Neutrophil (primary cell): ENCODE results near the gene CNOT11.
"Not testable (repeated sequence)": the region's sequence is repeated elsewhere in the genome, so short reads cannot be mapped to it uniquely, and the experiment has no call there.

Experiments used
- H3K27ac ChIP-seq: fragments of 200-600 bp; sonication (generic); 2 replicates; pipeline ENCODE4 v1.5.1; 2016; ENCODE audit warnings: mild to moderate bottlenecking, moderate library complexity
- H3K27me3 ChIP-seq: fragments of 200-600 bp; sonication (generic); 2 replicates; pipeline ENCODE4 v1.6.0; 2016; ENCODE audit warnings: mild to moderate bottlenecking
- H3K36me3 ChIP-seq: fragments of 200-600 bp; sonication (generic); 2 replicates; pipeline ENCODE4 v1.5.1; 2017
- H3K4me1 ChIP-seq, 2 experiments: fragments of 200-600 bp in 1 of 2; sonication (generic) in 1 of 2; 1 replicate in 1 of 2; 2 replicates in 1 of 2; pipeline versions ENCODE4 v1.5.1 to v1.6.1; 2013 to 2016; ENCODE audit warnings: low read depth in 1 of 2, low read length in 1 of 2, mild to moderate bottlenecking in 1 of 2, moderate library complexity in 1 of 2; ENCODE audit not compliant: control insufficient read depth in 1 of 2, insufficient read depth in 1 of 2
- H3K4me3 ChIP-seq, 2 experiments: fragments of 200-600 bp in 1 of 2; sonication (generic) in 1 of 2; 1 replicate in 1 of 2; 2 replicates in 1 of 2; pipeline ENCODE4 v1.5.1; 2013 to 2016; ENCODE audit warnings: low read depth in 1 of 2, low read length in 1 of 2, mild to moderate bottlenecking in 1 of 2, moderate library complexity in 1 of 2
- H3K9me3 ChIP-seq: fragments of 200-600 bp; sonication (generic); 2 replicates; pipeline ENCODE4 v1.5.1; 2016
- TF ChIP-seq, protein P1 (sequence below): fragments of 200-600 bp; sonication (generic); IDR thresholded peaks from 2 replicates; pipeline ENCODE4 v1.5.1; 2016; ENCODE audit warnings: antibody characterized with exemption

CNOT11 gene

GRCh38 chr2:101307950-101308431, 55.3 kb downstream of the CNOT11 start:
- no peaks in the 10 kb centered on the region for H3K9me3 ChIP-seq
- H3K36me3 ChIP-seq = peaks cover 34% of the 10 kb centered on the region
- TF ChIP-seq, protein P1, sequence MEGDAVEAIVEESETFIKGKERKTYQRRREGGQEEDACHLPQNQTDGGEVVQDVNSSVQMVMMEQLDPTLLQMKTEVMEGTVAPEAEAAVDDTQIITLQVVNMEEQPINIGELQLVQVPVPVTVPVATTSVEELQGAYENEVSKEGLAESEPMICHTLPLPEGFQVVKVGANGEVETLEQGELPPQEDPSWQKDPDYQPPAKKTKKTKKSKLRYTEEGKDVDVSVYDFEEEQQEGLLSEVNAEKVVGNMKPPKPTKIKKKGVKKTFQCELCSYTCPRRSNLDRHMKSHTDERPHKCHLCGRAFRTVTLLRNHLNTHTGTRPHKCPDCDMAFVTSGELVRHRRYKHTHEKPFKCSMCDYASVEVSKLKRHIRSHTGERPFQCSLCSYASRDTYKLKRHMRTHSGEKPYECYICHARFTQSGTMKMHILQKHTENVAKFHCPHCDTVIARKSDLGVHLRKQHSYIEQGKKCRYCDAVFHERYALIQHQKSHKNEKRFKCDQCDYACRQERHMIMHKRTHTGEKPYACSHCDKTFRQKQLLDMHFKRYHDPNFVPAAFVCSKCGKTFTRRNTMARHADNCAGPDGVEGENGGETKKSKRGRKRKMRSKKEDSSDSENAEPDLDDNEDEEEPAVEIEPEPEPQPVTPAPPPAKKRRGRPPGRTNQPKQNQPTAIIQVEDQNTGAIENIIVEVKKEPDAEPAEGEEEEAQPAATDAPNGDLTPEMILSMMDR = no peak
- no peaks in the 10 kb centered on the region for H3K27me3 ChIP-seq
- peaks cover 78 to 80% of the 10 kb centered on the region in 2 experiments for H3K4me1 ChIP-seq
- peak overlapping the region; percentile 100 for H3K27ac ChIP-seq
- H3K4me3 ChIP-seq = peak overlapping the region; percentile 99 to 100

- H3K27ac ChIP-seq = peak within 1 kb of the TSS; percentile 100
- H3K27me3 ChIP-seq = no peaks in the 10 kb centered on the region
- H3K36me3 ChIP-seq = peaks cover 28% of the 10 kb centered on the region
- TF ChIP-seq, protein P1 = peak; percentile 92
- no peaks in the 10 kb centered on the region for H3K9me3 ChIP-seq
- H3K4me3 ChIP-seq = peak within 1 kb of the TSS; percentile 99 to 100
- peaks cover 74 to 75% of the 10 kb centered on the region in 2 experiments for H3K4me1 ChIP-seq
Observed at GRCh38 chr2:101308432-101309210, 55.9 kb downstream of the CNOT11 start, which contains the start of gene RNF149. TSS of gene RNF149 (minus strand) at chr2:101308701. CDS start at chr2:101308588, 113 bp downstream.

DNA sequence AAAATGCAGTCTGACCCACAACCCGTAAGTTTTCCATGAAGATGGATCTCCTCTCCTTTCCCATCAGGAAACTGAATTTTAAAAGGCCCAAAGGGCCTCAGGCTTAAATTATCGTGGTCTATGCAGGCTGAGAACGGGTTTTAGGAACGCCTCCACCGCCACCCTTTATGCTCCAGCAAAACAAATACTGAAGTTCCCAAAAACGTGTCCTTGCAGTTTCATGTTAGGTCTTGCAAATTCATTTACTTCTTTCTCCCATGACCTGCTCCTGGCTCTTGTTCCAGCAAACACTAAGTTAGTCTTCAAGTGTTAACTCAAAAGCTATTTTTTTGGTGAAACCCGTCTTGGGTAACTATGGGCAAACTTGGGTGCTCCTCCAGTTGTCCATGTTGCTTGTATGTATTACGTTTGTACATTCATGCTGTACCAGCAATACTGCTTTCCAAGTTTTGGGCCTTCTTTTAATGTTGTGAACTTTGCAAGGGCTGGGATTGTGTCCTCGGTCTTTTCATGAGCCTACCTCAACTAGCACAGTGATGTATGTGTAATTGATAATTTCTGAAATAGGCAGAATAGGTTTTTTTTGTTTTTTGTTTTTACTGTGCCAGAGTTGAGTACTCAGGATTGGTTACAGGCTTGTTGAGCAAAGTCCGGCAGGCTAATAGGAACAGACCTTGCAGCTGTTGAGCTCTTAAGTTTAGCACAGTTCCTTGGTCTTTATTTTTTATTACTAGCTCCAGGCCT, 57.6 kb downstream of the CNOT11 start:
- H3K27ac ChIP-seq = peak overlapping the region; percentile 100
- H3K27me3 ChIP-seq = no peaks in the 10 kb centered on the region
- H3K4me1 ChIP-seq = peaks cover 57 to 70% of the 10 kb centered on the region in 2 experiments
- TF ChIP-seq, protein P1 = no peak
- H3K4me3 ChIP-seq = peak overlapping the region; percentile 99 to 100
- H3K36me3 ChIP-seq = peaks cover 13% of the 10 kb centered on the region
- no peaks in the 10 kb centered on the region for H3K9me3 ChIP-seq

GRCh38 chr2:101310834-101311695, 58.4 kb downstream of the CNOT11 start:
- H3K36me3 ChIP-seq = peaks cover 5% of the 10 kb centered on the region
- H3K27me3 ChIP-seq = no peaks in the 10 kb centered on the region
- H3K4me1 ChIP-seq = peaks cover 49 to 63% of the 10 kb centered on the region in 2 experiments
- TF ChIP-seq, protein P1 = no peak
- H3K27ac ChIP-seq = peak overlapping the region; percentile 100
- H3K4me3 ChIP-seq = peak overlapping the region; percentile 99 to 100
- H3K9me3 ChIP-seq = no peaks in the 10 kb centered on the region

- Histone ChIP-seq H3K27me3 (no peaks in the 10 kb centered on the region), H3K36me3 (no peaks in the 10 kb centered on the region), H3K4me3 (peak overlapping the region; percentile 99 to 100), H3K9me3 (no peaks in the 10 kb centered on the region), H3K27ac (peak overlapping the region; percentile 100), H3K4me1 (peaks cover 43 to 63% of the 10 kb centered on the region in 2 experiments)
- TF ChIP-seq, protein P1 = no peak
Observed at GRCh38 chr2:101311696-101312017, 59.0 kb downstream of the CNOT11 start.

DNA sequence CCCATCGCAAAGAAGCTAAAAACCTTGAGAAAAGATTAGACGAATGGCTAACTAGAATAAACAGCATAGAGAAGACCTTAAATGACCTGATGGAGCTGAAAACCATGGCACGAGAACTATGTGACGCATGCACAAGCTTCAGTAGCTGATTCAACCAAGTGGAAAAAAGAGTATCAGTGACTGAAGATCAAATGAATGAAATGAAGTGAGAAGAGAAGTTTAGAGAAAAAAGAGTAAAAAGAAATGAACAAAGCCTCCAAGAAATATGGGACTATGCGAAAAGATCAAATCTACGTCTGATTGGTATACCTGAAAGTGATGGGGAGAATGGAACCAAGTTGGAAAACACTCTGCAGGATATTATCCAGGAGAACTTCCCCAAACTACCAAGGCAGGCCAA, 63.9 kb downstream of the CNOT11 start:
- not testable (repeated sequence) for H3K9me3 ChIP-seq, H3K4me3 ChIP-seq, H3K27ac ChIP-seq, H3K36me3 ChIP-seq, H3K27me3 ChIP-seq
- peaks cover 16 to 33% of the 10 kb centered on the region in 2 experiments for H3K4me1 ChIP-seq
